HK-2 (cell line): ENCODE data around the gene ADAMTS6.
"Not testable (repeated sequence)": the region's sequence is repeated elsewhere in the genome, so short reads cannot be mapped to it uniquely, and the experiment has no call there.

ENCODE experiments used
- DNase-seq: peaks from one replicate; pipeline ENCODE4 v3.0.0-alpha.2; 2018; ENCODE audit not compliant: unreplicated experiment

Gene ADAMTS6

GRCh38 chr5:65366655-65367054, 115.1 kb downstream of the ADAMTS6 start:
- DNase-seq = no peak

DNA sequence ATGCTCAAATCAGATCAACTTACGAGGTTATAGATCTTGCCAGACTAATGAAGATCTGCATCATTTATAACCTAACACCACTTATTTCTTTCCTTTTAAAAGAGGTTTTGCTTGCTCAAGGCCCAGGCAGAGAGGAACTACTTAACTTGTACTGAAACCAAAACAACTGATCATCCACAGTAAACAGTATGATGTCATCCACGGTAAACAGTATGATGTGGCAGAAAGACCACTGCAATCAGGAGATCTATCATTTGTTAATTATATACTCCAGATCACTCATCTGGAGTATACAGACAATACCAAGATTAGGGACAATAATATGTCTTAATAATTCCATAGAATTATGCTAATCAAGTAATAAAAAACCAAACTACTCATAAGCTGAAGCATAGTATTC, 116.8 kb downstream of the ADAMTS6 start:
- DNase-seq = no peak

GRCh38 chr5:65363499-65363898, 118.2 kb downstream of the ADAMTS6 start:
- DNase-seq = no peak

DNA sequence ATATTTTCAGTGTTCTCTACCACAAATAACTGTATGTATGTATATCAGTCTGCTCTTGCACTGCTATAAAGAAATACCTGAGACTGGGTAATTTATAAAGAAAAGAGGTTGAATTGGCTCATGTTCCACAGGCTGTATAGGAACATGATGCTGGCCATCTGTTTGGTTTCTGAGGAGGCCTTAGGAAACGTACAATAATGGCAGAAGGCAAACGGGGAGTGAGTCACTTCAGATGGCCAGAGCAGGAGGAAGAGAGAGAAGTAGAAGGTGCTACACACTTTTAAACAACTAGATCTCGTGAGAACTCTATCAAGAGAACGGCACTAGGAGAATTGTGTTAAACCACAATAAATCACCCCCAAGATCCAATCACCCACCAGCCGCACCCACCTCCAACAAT, 121.7 kb downstream of the ADAMTS6 start:
- no peak for DNase-seq

DNA sequence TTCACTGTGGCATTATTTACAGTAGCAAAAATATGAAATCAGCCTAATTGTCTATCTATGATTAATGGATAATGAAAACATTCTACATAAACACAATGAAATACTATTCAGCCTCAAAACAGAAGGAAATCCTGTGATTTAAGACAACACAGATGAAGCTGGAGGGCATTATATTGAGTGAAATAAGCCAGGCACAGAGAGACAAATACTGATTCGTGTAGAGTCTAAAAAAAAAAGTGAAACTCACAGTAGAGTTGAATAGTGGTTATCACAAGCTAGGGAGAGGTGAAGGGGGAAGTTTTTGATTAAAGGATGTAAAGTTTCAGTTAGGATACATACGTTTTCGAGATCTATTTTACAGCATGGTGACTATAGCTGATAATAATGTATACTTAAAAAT, 122.2 kb downstream of the ADAMTS6 start:
- DNase-seq = no peak

- DNase-seq = no peak
Observed at GRCh38 chr5:65356274-65356673, 125.4 kb downstream of the ADAMTS6 start.

DNA sequence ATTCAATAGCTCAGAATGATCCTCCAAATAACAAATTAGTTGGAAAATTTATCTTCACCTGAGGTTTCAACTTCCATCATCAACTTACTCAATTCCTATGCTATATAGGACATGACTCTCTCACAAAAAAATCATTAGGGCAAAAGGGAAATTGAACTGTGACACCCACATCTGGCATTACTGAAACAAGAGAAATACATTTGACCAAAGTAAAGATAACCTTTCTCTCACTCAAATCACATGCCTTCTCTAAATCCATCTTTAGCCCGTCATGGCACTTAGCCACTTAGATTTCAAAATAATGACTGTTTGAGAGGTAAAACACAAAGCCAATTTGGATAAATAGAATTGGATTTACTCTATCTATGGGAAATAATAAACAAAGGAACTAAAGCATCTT, 126.4 kb downstream of the ADAMTS6 start:
- no peak for DNase-seq

DNA sequence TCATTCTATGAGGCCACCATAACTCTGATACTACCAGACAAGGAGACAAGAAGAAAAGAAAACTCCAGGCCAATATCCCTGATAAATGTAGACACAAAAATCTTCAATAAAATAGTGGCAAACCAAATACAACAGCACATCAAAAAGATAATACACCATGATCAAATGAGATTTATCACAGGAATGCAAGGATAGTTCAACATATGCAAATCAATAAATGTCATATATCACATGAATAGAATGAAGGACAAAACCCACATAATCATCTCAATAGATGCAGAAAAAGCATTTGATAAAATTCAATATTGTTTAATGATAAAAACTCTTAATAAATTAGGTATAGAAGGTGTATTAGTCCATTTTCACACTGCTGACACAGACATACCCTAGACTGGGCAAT, 139.9 kb downstream of the ADAMTS6 start:
- no peak for DNase-seq

- DNase-seq = no peak
Observed at GRCh38 chr5:65338606-65339151, 143.0 kb downstream of the ADAMTS6 start.

DNA sequence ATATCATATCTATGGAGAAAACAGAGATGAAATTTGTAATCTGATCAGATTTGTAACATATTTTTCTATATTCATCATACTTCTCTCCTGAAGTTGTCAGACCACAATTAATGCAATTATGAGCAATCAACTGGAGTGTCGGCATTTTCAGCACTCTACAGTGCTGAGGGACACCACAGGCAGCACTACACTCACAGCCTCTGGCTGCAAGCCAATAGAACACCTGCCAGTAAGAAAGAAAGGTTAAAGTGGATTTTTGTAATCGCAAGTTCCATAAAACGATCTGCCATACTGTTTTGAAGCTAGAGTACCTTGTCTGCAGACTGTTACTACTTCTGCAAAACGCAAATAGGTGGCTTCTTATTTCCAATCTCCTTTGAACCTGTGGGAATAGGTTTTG, 147.6 kb downstream of the ADAMTS6 start:
- no peak for DNase-seq

GRCh38 chr5:65332591-65332990, 149.1 kb downstream of the ADAMTS6 start:
- no peak for DNase-seq

- DNase-seq = no peak
Observed at GRCh38 chr5:65329266-65329665, 152.5 kb downstream of the ADAMTS6 start.

DNA sequence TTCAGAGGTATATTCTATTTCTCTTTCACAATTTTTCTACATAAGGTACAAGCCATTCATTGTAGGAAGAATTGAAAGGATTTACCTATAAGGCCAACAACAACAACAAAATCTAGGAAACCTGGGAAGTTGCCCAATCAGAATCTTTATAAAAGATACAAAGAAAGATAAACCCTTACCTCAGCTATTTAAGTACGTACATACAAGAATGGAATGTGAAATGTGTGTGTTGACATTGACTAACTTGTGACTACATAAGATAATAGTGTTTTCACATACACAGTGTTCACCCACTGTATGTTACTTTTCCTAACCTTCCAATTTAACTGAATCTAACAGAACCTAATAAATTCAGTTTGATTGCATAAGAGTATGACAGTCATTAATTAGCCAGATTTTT, 154.1 kb downstream of the ADAMTS6 start:
- DNase-seq = no peak

DNA sequence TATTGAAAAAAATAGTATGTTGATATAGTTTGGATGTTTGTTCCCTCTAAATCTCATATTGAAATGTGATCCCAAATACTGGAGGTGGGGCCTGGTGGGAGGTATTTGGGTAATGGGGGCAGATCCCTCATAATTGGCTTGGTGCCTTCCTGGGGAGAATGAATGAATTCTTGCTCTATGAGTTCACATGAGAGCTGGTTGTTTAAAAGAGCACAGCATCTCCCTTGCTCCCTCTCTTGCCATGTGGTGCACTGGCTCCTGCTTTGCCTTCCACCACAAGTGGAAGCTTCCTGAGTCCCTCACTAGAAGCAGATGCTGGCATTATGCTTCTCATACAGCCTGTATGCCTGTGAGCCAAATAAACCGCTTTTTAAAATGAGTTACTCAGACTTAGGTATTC, 154.8 kb downstream of the ADAMTS6 start:
- DNase-seq = no peak

DNA sequence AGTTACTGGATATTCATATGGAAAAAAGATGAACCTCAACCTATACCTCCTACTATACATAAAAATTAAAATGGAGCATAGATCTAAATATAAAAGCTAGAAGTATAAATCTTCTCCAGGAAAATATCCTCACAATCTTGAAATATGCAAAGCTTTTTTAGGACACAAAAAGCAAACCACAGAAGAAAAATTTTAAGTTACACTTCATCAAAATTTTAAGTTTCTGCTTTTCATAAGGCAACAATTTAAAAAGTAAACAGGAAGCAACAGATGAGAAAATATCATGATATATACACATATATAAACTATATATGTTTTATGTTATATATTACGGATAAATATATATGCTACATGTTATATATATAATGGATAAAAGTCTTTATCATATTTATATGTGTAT, 157.5 kb downstream of the ADAMTS6 start:
- no peak for DNase-seq

GRCh38 chr5:65320704-65321103, 161.0 kb downstream of the ADAMTS6 start:
- DNase-seq = not testable (repeated sequence)

GRCh38 chr5:65320250-65320649, 161.5 kb downstream of the ADAMTS6 start:
- no peak for DNase-seq

DNA sequence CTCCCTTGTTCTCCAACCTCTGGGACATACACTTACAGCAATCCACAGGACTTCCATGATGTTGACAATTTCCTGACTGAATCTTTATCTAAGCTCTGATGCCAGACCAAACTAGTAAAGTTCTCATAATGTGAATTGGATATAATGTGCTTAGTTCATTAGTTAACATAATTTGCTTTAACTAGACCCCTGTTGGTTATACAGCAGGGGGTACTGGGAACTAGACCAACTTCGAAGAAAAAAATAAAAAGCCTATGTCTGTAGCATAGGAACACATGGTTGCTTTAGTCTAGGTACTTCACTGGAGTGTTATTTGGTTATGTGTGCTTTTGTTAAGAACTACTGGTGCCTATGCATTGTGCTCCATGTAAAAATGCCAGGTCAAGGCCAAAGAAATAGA, 173.8 kb downstream of the ADAMTS6 start:
- DNase-seq = no peak

DNA sequence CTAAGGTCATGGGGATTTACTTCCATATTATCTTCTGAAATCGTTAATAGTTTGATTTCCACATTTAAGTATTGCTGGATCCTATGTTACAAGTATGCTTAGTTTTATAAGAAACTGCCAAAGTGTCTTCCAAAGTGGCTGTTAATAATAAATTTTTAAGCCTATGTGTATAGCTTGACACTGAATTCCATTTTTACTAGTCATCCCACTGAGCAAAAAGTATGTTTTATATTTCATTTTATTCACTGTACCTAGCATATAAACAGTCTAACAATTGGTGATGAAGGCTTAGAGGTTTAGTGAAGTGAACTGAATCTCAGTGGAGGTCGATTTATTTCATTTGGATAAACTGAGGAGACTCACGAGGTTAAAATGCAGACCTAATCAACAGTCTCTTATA, 174.6 kb downstream of the ADAMTS6 start:
- no peak for DNase-seq

- DNase-seq = no peak
Observed at GRCh38 chr5:65305913-65306312, 175.8 kb downstream of the ADAMTS6 start.

- DNase-seq = no peak
Observed at GRCh38 chr5:65299861-65300260, 181.9 kb downstream of the ADAMTS6 start.

- no peak for DNase-seq
Observed at GRCh38 chr5:65296067-65296466, 185.7 kb downstream of the ADAMTS6 start.

DNA sequence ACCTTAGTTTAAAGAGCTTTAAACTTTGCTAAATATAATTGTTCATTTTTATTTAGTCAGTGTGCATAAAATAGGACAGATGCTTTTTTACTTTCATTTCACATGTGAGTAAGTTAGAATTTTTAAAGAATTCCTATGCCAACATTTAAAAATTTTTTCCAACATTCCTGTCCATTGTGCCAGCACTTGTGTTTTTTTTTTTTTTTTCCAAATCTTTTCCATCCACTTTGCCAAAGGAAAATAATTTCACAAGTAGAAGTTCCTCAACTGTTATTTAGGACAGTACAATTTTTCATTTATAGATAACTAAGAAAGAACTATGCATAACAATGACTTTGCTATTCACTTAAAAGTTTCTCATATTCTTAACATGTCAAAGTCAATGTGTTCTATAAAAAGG, 189.5 kb downstream of the ADAMTS6 start:
- no peak for DNase-seq

DNA sequence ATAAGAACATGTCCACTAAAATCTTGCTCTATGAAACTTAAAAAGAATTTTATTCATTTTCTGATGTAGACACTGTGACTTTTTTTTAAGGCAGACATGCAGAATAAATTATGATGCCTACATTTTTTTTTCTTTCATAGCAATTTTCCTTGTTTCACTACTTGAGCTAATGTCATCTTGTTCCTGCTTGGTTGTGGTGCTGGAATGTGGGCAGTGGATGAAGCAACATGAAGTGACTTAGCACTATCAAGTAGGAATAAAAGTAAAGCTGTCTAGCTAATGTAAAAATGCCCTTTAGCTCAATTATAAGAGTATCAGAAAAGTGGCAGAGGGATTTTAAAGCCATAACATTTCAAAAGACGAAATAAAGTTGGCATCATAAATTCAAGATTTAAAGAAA, 191.0 kb downstream of the ADAMTS6 start:
- DNase-seq = no peak

GRCh38 chr5:65288657-65289056, 193.1 kb downstream of the ADAMTS6 start:
- no peak for DNase-seq
